ENCODE data around the gene SIM2.

DNA sequence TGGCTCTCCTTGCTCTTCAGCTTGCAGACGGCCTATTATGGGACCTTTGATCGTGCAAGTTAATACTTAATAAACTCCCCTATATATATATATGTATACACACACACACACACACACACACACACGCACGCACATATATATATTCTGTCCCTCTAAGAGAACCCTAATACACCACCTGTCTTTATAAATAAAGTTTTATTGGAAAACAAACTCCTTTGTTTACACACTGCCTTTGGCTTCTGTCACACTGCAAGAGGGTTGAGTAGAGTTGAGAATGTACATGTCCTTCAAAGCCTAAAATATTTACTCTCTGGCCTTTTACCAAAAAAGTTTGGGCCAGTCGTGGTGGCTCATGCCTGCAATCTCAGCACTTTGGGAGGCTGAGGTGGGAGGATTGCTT is 26.2 kb upstream of the SIM2 start:
- TF ChIP-seq POLR2A (IDR thresholded peaks at IDR 0.05): no peak
- TF ChIP-seq, protein P1, sequence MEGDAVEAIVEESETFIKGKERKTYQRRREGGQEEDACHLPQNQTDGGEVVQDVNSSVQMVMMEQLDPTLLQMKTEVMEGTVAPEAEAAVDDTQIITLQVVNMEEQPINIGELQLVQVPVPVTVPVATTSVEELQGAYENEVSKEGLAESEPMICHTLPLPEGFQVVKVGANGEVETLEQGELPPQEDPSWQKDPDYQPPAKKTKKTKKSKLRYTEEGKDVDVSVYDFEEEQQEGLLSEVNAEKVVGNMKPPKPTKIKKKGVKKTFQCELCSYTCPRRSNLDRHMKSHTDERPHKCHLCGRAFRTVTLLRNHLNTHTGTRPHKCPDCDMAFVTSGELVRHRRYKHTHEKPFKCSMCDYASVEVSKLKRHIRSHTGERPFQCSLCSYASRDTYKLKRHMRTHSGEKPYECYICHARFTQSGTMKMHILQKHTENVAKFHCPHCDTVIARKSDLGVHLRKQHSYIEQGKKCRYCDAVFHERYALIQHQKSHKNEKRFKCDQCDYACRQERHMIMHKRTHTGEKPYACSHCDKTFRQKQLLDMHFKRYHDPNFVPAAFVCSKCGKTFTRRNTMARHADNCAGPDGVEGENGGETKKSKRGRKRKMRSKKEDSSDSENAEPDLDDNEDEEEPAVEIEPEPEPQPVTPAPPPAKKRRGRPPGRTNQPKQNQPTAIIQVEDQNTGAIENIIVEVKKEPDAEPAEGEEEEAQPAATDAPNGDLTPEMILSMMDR (IDR thresholded peaks at IDR 0.05): no peak
